Astrocyte of the cerebellum (primary cell): ENCODE measurements around the gene WFIKKN1.

Source experiments
- DNase-seq: peaks from one replicate; pipeline ENCODE4 v3.0.0-alpha.2; 2011; ENCODE audit warnings: low read depth
- H3K4me3 ChIP-seq: 2 replicates; pipeline ENCODE4 v1.5.1; 2011; ENCODE audit warnings: mild to moderate bottlenecking, low read depth, low read length, moderate library complexity
- CTCF ChIP-seq: IDR thresholded peaks from 2 replicates; pipeline ENCODE4 v1.5.1; 2012; ENCODE audit warnings: low read length, low read depth, moderate library complexity, mild to moderate bottlenecking; ENCODE audit errors: missing control alignments
- in situ Hi-C: cut with HindIII; loops from 2 replicates; pipeline ENCODE4 v1.10.0; 2017; ENCODE audit warnings: low sequenced_read_pairs

Gene WFIKKN1

GRCh38 chr16:637081-638018 is 6.6 kb downstream of the WFIKKN1 start:
- in situ Hi-C loops: no loop called here
- no peak for TF ChIP-seq CTCF
- peak overlapping the region; percentile 55 for H3K4me3 ChIP-seq
- peak; percentile 65 for DNase-seq

- in situ Hi-C loops: no loop called here
- H3K4me3 ChIP-seq: no peak overlapping the region
These were observed 7.3 kb downstream of the WFIKKN1 start for GRCh38 chr16:638034-638543.

GRCh38 chr16:638836-639235 is 8.1 kb downstream of the WFIKKN1 start:
- in situ Hi-C loops: no loop called here
- no peak overlapping the region for H3K4me3 ChIP-seq
- no peak for TF ChIP-seq CTCF
- no peak for DNase-seq

More at GRCh38 chr16:638034-638543, 7.3 kb downstream of the WFIKKN1 start:
- no peak for TF ChIP-seq CTCF
- no peak for DNase-seq

- no peak for TF ChIP-seq CTCF
- DNase-seq: no peak
- in situ Hi-C loops: no loop called here
- peak overlapping the region; percentile 59 for H3K4me3 ChIP-seq
These were observed 9.8 kb downstream of the WFIKKN1 start for GRCh38 chr16:640614-641013.

- DNase-seq: no peak
- TF ChIP-seq CTCF: no peak
- H3K4me3 ChIP-seq: peak within 1 kb of the TSS; percentile 59
- in situ Hi-C loops: no loop called here
These were observed 10.8 kb downstream of the WFIKKN1 start, which contains the start of gene MCRIP2 for GRCh38 chr16:641326-642188. MCRIP2 (plus strand) TSS chr16:641828; CDS start chr16:641992, 164 bp downstream.

- in situ Hi-C loops: no loop called here
- H3K4me3 ChIP-seq: peak overlapping the region; percentile 59
- TF ChIP-seq CTCF: no peak
- DNase-seq: no peak
These were observed 11.6 kb downstream of the WFIKKN1 start for GRCh38 chr16:642189-643049.
